ENCODE measurements around the gene KLHL26. TPM values are rescaled to one million over a fixed set of nuclear protein-coding genes. Genes with fewer than 3 reads are reported as not detected.

The KLHL26 gene
- total and polyA plus RNA-seq, 2 of the 13 experiments (the other 11 are each of a cell fraction or from before 2014, with no cell fraction given), result 1.5 to 1.7 TPM

DNA sequence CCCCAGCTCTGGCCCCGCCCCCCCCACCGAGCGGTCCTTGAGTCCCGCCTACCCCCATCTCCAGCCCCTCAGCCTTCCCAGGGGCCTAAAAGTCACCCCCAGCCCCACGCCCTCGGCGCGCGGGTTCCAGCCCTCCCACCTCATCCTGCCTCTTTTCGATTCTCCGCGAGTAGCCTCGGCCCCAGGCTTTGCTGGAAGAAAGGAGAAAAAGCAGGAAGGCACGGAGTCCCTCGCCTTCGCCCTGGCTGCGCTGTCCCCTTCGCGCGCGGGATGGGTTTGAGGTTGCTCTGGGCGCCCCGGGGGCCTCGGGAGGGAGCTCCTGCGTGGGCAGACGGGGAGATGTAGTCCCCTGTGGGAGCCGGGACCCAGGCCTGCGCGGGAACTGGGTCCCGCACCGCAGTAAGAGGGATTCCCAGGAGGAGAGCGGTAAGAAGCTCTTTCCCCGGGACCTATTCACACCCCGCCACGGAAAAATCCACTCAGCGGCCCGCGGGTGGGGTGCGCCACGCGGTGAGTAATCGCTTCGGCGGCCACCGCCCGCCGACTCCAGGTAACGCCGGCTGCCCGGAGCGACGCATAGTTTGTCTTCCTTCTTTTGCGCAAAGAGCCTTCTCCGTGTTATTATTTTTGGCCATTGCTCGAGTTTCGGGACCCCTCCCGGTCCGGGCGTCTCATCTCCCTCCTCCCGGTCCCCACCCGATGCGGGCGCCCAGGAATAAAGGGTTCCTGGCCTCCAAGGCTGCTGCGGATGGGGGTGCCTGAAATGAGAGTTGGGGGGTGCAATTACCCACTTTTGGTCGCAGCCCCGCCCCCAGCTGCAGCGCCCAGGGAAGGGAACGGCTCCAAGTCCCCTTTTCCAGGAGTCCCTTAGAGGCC lies 29.4 kb upstream of the KLHL26 start (continued):
- TF ChIP-seq REST (IDR thresholded peaks at IDR 0.05; ENCODE audit: borderline replicate concordance in 1 of 2, low read depth in 1 of 2, low read length in 2 of 2) (no peak), NR3C1 (CRISPR knock-in tag; IDR thresholded peaks at IDR 0.05) (no peak), MYPOP (CRISPR knock-in tag; IDR thresholded peaks at IDR 0.05) (peak; percentile 36; the same call in 1 of the 2 replicates), ZNF354B (CRISPR knock-in tag; IDR thresholded peaks at IDR 0.05) (no peak), ZNF557 (CRISPR knock-in tag; IDR thresholded peaks at IDR 0.05) (no peak), MAZ (IDR thresholded peaks at IDR 0.05; ENCODE audit: borderline replicate concordance, low read depth, low read length) (no peak), MAZ (CRISPR knock-in tag; IDR thresholded peaks at IDR 0.05; ENCODE audit: low read depth) (0 out of 2 replicates have a peak, but pooled peaks have one; percentile 9), SRF (IDR thresholded peaks at IDR 0.05; ENCODE audit: low read depth, low read length) (no peak), NFYC (CRISPR knock-in tag; IDR thresholded peaks at IDR 0.05) (no peak), BHLHE40 (IDR thresholded peaks at IDR 0.05; ENCODE audit: low read length) (no peak), ZNF260 (CRISPR knock-in tag; IDR thresholded peaks at IDR 0.05; ENCODE audit: borderline replicate concordance, low read depth) (no peak), RBM22 (optimal IDR thresholded peaks at IDR 0.05; ENCODE audit: low read length) (no peak), MTA1 (CRISPR knock-in tag; IDR thresholded peaks at IDR 0.05; ENCODE audit: borderline replicate concordance) (no peak)
